Fibroblast of the aortic adventitia (primary cell): ENCODE data around the gene SPRR2B. TPM values are rescaled to one million over a fixed set of nuclear protein-coding genes. Genes with fewer than 3 reads are reported as not detected.

Experiments used
- small RNA-seq: library from RNA; depleted of rRNA; stranded (forward); fragments of <200 nt; gene quantifications from one replicate; pipeline ENCODE3, GENCODE V24; 2012
- total RNA-seq: library from RNA; depleted of rRNA; stranded (reverse); fragments of >200 nt; gene quantifications from 2 replicates; pipeline ENCODE4 v1.2.3, GENCODE V29; 2012; ENCODE audit warnings: low replicate concordance

Gene SPRR2B
- total RNA-seq, 1 donor: not detected

Small RNAs within 50 kb of the gene (small RNA-seq; reads per million reads assigned to genes)
- not detected for gene AL356867.1

Other genes starting within 250 kb of the SPRR2B start
- not detected in 2 replicates for gene LCE1A, start 244.1 kb downstream of the SPRR2B start, total RNA-seq
- not detected in 2 replicates for gene LCE6A, start 228.8 kb downstream of the SPRR2B start, total RNA-seq
- gene LCE7A, start 211.6 kb downstream of the SPRR2B start, total RNA-seq: not detected in 2 replicates
- not detected in 2 replicates for gene SMCP, start 193.3 kb downstream of the SPRR2B start, total RNA-seq
- gene IVL, start 163.1 kb downstream of the SPRR2B start, total RNA-seq: not detected in 2 replicates
- not detected in 2 replicates for gene SPRR5, start 124.4 kb downstream of the SPRR2B start, total RNA-seq
- not detected in 2 replicates for gene SPRR4, start 101.0 kb downstream of the SPRR2B start, total RNA-seq
- not detected in 2 replicates for gene SPRR1A, start 87.5 kb downstream of the SPRR2B start, total RNA-seq
- gene SPRR3, start 69.9 kb downstream of the SPRR2B start, total RNA-seq: not detected in 2 replicates
- gene SPRR1B, start 40.4 kb downstream of the SPRR2B start, total RNA-seq: not detected in 2 replicates
- gene SPRR2D, start 30.5 kb downstream of the SPRR2B start, total RNA-seq: not detected in 2 replicates
- gene SPRR2A, start 14.1 kb downstream of the SPRR2B start, total RNA-seq: not detected in 2 replicates
- not detected in 2 replicates for gene SPRR2E, start 22.9 kb upstream of the SPRR2B start, total RNA-seq
- gene SPRR2F, start 41.9 kb upstream of the SPRR2B start, total RNA-seq: not detected in 2 replicates
- gene SPRR2G, start 79.3 kb upstream of the SPRR2B start, total RNA-seq: not detected in 2 replicates
- gene LELP1, start 131.8 kb upstream of the SPRR2B start, total RNA-seq: not detected in 2 replicates
- gene PRR9, start 146.0 kb upstream of the SPRR2B start, total RNA-seq: not detected in 2 replicates
- gene LORICRIN, start 188.1 kb upstream of the SPRR2B start, total RNA-seq: not detected in 2 replicates
- gene PGLYRP3, start 241.3 kb upstream of the SPRR2B start, total RNA-seq: not detected in 2 replicates